Limb (tissue), 2 donors: ENCODE results near the gene LASP1NB.
"Not testable (repeated sequence)": the region's sequence is repeated elsewhere in the genome, so short reads cannot be mapped to it uniquely, and the experiment has no call there.

Source experiments
- DNase-seq, 2 donors: peaks; one replicate each; pipeline ENCODE4 v3.0.0-alpha.2; 2016; ENCODE audit errors: extremely low spot score in 2 of 2

Gene LASP1NB

GRCh38 chr17:38960402-38960801, 35.0 kb downstream of the LASP1NB start:
- DNase-seq: no peak

GRCh38 chr17:38961413-38961812, 36.0 kb downstream of the LASP1NB start:
- no peak for DNase-seq

DNA sequence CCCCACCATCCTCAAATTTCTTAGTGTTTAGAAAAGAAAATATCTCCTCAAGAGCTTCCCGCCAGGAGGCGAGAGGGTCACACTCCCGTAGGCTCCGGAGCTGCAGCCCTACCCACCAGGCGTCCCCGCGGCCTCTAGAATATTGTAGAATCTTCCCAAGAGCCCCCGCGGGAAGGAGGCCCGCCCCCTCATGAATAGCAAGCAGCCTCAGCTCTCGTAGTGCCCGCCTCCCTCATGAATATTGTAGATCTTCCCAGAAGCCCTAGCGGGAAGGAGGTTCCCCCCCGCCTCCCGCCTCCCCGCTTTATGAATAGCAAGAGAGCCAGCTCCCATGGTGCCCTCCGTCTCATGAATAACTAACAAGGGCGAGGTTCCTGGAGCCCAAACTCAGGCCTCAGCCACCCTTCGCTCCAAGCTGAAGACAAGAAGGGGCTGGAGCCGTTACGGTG, 41.9 kb downstream of the LASP1NB start, which contains the start of gene FBXO47:
FBXO47 (minus strand) TSS at position 114 of the 449 bp plus-strand sequence. CDS start 4,378 bp downstream, outside the sequence.
- peak; percentile 88 to 90 for DNase-seq

DNA sequence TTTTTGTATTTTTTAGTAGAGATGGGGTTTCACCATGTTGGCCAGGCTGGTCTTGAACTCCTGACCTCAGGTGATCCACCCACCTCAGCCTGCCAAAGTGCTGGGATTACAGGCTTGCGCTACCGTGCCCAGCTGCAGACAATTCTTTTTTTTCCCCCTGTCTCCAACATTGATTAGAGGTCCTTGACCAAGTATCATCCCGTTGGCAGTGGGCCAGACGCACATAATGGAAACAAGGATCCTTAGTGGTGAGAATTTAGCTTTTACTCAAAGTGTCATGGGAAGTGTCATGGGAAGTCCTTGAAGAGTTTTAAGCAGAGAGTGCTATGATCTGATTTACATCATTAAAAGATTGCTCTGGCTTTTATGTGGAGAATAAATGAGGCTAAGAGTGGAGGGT, 43.9 kb downstream of the LASP1NB start:
- no peak for DNase-seq

GRCh38 chr17:38970128-38970527, 44.7 kb downstream of the LASP1NB start:
- DNase-seq: no peak

DNA sequence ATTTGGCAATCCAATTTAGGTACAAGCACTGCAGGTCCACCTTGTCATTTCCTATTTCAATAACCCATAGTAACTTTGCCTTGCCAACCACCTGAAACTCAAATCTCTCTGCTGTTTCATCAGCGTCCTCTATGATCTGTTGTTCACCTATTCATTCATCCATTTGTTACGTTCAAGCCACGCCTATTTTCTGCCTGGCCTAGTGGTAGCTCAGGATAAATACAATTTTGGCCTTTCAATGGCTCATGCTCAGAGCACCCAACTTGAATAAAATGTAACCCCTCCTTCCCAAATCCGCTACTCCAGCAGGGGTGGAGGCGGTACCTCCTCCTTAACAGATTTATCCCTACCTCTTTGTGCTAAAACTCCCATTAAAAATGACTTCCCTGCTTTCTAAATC, 45.4 kb downstream of the LASP1NB start:
- DNase-seq: no peak

GRCh38 chr17:38976187-38976551, 50.8 kb downstream of the LASP1NB start:
- DNase-seq: not testable (repeated sequence)

DNA sequence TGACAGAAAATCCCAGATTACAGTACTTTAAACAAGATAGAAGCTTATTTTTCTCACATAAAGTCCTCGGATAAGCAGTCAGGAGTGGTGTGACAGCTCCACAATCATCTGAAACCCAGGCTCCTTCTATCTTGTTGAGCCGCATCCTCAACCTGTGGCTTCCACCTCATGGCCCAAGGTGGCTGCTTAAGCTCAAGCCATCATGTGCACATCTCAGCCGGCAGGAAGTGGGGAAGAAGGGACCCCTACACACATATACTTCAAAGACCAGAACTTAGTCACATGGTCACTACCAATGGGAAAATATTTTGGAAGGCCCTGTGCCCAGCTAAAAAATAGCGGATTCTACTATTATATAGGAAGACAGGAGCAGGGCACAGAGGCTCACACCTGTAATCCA, 52.8 kb downstream of the LASP1NB start:
- DNase-seq: no peak
